NCI-H524 treated with DMSO at 0.1 percent for 48 hours (cell line): Measurements from ENCODE around the gene SEZ6L2.
"Not testable (repeated sequence)": the region's sequence is repeated elsewhere in the genome, so short reads cannot be mapped to it uniquely, and the experiment has no call there.

Experiments
- DNase-seq: peaks from one replicate; lab custom pipeline; 2025; lab: John Stamatoyannopoulos, UW

Gene SEZ6L2

DNA sequence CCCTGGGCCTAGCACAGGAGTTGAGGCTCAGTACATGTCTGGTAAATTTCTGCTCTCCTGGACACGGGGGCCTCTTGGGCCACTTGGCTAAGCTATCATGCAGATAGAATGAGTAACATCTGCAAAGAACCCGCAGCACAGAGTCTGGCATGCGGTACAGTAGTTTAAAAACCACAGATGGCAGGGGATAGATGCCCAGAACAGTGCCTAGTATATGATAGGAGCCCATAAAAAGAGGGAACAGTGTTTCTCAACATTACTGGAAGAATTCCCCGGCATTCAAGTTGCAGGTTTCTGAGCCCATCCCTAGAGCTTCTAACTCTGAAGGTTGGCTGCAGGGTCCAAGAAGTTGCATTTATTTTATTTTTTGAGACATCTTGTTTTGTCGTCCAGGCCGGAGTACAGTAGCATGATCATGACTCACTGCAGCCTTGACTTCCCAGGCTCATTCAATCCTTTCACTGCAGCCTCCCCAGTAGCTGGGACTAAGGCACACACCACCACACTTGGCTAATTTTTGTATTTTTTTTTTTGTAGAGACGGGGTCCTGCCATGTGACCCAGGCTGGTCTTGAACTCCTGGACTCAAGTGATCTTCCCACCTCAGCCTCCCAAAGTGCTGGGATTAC is 42.1 kb downstream of the SEZ6L2 start:
- no peak for DNase-seq

DNA sequence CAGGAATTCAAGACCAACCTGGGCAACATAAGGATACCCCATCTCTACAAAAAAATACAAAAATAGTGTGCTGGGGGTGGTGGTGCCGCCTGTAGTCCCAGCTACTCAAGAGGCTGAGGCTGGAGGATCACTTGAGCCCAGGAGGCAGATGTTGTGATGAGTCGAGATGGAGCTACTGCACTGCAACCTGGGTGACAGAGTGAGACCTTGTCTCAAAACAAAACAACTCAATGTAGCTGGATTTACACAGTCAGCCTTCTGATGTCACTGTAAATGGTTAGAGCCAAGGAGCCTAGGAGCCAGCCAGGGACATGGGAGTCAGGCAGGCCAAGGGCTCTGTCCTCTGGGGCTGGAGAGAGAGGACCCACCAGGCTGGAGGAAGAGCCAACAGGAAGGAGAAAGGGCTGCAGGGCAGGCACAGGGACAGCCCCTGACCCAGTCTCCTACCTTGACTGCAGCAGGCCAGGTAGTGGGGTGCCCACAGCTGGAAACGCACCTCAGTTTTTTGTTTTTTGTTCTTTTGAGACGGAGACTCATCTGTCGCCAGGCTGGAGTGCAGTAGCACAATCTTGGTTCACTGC is 44.7 kb downstream of the SEZ6L2 start:
- no peak for DNase-seq

DNA sequence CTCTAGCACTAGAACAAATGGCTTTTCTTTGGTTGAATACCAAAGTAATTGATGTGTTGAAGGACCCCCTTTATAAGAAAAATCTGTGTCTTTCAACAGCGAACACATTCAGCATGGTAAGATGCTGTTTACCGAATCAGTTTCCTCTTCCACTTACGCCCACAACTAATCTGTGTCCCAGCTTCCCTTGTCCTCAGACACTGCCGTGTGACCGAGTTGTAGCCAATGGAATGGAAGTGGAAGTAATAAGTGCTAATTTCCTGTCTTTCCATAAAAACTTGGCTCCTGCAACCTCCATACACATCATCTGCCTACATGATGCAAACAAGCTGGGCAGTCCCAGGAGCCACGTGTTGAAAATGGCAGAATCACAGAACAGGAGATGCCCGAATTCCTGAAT is 46.7 kb downstream of the SEZ6L2 start:
- no peak for DNase-seq

DNA sequence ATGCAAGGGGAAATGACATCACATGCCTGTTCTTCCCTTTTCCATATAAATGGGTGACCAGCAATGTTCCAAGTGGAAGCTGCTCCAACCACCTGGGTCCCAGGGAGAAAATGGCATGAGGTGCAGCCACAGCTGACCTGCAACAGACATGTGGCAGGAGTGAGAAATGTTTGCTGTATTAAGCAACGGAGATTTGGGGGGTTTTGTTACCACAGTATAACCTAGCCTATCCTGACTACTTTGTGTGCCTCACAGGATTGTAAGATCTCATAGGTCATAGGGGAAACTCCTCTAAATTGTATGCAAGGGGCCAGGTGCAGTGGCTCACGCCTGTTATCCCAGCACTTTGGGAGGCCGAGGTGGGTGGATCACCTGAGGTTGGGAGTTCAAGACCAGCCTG is 48.4 kb downstream of the SEZ6L2 start:
- DNase-seq = no peak

DNA sequence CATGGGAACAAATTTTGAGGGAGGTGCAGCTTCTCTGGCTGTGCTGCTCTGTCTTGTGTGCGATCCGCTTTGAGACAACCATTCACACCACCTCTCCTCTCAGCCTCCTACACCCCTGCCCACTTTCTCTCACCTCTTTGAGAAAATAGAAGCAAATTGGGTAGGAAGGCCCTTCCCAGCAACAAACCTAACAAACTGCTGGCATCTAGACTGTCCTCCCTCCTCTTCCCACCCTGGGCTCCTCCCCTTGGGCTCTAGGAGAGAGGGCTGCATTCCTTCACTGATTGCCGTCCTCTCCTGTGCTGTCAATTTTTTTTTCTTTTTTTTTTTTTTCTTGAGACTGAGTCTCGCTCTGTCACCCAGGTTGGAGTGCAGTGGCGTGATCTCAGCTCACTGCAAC is 49.8 kb downstream of the SEZ6L2 start:
- DNase-seq = no peak

DNA sequence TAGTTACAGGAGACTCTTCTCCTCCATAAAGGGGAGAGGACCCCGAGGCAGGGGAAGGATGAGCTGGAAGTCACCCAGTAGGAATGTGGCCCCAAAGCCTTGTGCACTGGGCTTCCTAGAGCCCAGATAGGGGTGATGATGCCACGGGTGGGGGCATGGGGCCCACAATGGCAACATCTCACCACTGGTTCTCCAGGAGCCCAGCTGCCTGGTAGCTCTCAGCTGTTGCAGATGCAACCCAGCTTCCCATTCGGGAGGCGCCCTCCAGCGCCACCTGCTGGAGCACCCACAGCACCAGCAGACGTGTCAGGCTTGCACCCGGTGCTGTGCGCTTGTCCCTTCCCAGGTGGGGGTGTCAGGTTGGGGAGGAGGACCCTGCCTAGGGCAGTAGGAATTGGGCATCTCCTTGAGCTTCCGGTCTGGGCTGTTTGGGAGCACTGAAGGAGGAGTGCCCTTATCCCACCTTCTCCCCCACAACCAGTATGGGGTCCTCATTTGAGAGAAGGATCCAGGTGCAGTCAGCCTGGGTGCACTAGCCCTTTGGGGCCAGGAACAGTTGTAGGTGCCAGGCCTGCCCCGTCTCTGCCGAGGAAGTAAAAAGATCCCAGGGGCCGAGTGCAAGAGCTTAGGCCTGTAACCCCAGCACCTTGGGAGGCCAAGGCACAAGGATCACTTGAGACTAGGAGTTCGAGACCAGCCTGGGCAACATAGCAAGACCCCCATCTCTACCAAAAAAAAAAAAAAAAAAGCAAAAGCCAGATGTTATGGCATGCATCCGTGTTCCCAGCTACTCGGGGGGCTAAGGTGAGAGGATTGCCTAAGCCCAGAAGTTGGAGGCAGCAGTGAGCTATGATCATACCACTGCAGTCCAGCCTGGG is 50.7 kb downstream of the SEZ6L2 start:
- no peak for DNase-seq

DNA sequence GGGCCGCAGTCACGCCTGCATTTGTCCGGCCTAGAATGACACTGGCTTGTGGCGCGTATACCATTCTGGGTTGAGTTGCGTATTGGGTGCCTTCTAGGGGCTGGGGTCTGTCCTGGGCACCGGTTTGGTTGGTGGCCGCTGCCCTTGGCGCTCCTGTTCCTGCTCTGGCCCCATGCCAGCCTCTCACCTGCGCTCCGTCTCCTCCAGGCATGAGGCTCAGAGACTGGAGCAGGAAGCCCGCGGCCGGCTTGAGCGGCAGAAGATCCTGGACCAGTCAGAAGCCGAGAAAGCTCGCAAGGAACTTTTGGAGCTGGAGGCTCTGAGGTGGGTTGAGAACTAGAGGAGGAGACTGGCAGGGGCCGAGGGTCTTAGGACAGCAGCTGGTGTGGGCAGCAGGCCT is 53.7 kb downstream of the SEZ6L2 start:
- DNase-seq = no peak

DNA sequence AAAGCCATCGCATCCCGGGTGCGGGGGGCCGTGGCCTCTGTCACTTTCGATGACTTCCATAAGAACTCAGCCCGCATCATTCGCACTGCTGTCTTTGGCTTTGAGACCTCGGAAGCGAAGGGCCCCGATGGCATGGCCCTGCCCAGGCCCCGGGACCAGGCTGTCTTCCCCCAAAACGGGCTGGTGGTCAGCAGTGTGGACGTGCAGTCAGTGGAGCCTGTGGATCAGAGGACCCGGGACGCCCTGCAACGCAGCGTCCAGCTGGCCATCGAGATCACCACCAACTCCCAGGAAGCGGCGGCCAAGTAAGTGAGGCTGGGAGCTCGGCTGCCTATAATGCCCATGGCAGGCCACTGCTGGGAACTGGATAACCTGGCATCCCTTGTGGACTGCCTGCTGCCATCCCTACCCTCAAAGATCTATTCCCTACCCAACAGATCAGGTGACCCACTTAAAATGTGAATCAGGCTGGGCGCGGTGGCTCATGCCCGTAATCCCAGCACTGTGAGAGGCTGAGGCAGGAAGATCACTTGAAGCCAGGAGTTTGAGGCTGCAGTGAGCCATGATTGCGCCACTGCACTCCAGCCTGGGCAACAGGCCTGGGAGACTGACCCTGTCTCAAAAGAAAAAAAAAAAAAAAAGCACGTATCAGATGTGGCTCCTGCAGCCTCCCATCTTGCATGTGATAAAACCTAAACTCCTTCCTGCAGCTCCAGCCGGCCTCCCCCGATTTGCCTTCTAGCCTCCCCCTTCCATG is 54.6 kb downstream of the SEZ6L2 start:
- no peak for DNase-seq

DNA sequence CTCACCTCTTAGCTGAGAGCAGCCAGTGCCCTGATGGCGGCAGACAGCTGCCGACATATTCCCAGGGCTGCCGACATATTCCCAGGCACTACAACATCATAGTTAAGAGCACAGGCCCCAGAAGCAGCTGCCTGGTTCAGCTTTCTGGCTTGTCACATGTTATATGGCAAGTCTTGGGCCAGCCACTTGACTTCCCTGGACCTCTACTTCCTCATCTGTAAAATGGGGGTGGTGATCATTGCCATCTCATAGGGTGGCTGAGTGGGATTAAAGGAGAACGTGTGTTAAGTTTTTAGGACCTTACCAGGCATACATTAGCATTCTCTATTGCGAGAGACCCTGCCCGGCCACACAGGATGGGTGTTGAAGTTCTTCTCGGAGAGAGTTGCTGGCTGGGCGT is 55.4 kb downstream of the SEZ6L2 start:
- DNase-seq = no peak

DNA sequence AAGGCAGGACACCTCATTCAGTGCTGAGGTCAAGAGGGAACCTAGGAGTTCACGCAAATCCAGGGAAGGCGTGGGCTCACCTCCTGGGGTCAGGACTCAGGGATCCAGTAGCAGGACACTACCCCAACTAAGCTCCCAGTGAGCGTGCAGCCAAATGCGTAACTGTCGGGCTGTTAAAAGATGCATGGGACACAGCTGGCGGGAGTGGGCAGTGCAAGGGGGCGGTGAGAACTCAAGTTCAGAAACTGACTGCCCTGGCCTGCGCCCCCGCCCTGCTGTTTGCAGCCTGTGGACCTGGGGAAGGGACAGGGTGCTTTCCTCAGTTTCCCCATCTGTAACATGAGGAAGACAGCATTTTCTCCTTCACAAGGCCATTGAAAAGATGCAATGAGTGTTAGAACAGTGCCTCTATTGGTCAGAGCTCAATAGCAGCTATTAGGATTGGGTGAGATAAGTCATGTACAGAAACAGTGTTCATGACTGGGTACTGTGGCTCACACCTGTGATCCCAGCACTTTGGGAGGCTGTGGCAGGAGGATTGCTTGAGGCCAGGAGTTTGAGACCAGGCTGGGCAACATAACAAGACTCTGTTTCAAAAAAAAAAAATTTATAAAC is 56.5 kb downstream of the SEZ6L2 start:
- DNase-seq = no peak

DNA sequence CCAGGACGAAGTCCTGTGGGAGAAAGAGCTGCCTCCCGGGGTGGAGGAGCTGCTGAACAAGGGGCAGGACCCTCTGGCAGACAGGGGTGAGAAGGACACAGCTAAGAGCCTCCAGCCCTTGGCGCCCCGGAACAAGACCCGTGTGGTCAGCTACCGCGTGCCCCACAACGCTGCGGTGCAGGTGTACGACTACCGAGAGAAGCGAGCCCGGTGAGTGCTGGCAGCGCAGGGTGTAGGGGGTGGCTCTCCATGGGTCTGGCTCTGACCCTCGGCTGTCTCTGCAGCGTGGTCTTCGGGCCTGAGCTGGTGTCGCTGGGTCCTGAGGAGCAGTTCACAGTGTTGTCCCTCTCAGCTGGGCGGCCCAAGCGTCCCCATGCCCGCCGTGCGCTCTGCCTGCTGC is 57.7 kb downstream of the SEZ6L2 start:
- DNase-seq = no peak

DNA sequence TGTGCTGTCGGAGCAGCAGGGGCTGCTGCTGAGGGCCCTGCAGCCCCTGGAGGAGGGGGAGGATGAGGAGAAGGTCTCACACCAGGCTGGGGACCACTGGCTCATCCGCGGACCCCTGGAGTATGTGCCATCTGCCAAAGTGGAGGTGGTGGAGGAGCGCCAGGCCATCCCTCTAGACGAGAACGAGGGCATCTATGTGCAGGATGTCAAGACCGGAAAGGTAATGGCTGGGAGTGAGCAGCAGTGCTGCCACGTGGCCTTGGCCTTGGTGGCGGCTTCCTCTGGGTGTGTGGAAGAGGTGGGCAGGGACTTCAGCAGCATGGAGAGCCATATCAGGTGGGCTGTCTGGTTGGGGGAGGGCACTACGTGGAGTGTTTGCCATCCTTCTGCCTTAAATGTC is 59.1 kb downstream of the SEZ6L2 start:
- no peak for DNase-seq

DNA sequence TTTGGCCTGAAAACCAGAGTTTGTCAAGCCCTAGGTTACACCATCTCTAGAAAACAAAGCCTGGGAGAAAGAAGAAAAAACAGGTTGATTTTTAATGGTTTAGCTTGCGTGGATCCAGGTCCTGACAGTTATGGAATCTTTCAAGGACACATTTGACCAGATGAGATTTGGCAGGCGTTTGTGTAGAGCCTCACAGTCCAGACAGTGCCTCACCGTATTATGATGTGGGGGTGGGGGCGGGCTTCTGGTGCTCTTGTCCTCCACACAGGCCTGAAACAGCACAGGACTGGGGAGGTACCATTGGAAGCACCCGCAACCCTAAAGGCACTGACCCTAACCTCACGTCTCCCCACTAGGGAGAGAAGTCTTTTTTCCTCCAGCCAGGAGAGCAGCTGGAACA is 59.5 kb downstream of the SEZ6L2 start:
- DNase-seq = no peak

DNA sequence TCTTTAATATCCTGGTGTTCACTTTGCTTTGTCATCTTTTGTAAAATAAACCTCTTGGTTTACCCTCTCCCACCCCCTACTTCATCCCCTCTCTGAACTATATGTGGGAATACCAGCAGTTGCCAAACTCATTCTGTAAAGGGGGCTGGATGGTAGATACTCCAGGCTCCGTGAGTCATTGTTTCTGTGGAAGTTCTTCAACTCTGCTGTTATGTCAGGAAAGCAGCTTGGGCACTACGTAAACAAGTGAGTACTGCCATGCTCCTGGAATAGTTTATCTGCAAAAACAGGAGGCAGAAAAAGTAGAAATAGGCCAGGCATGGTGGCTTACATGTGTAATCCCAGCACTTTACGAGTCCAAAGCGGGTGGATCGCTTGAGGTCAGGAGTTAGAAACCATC is 61.5 kb downstream of the SEZ6L2 start:
- no peak for DNase-seq

DNA sequence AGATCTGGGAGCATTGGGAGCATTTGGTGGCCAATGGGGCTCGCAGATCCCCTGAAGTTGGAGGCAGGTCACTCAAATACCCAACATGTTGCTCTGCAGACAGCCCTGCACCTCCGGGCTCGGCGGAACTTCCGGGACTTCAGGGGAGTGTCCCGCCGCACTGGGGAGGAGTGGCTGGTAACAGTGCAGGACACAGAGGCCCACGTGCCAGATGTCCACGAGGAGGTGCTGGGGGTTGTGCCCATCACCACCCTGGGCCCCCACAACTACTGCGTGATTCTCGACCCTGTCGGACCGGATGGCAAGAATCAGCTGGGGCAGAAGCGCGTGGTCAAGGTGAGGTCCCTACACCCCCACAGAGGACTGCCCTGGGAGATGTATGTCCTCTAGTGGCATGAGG is 62.7 kb downstream of the SEZ6L2 start:
- DNase-seq = no peak

DNA sequence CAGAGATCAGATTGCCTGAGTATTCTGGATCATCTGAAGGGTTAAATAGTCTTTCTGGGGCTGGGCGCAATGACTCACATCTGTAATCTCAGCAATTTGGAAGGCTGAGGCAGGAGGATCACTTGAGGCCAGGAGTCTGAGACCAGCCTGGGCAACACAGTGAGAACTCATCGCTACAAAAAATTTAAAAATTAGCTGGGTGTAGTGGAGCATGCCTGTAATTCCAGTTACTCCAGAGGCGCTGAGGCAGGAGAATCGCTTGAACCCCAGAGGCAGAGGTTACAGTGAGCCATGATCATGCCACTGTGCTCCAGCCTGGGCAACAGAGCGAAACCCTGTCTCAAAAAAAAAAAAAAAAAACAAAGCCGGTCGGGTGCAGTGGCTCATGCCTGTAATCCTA is 63.4 kb downstream of the SEZ6L2 start:
- no peak for DNase-seq

DNA sequence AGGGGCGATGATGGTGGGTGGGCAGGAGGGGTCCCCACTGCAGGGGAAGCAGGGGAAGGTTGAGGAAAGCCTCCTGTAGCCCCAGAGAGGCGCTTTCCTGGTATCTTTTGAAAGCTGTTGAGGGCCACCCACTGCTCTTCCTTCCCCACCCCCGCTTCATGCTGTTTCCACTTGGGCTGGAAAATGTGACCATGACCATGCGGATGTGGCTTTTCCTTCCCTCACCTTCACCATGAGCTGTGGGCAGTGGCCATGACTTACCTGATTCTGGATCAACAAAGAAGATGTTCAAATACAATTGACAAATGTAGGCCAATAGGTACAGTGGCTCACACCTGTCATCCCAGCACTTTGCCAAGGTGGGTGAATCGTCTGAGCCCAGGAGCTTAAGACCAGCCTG is 65.3 kb downstream of the SEZ6L2 start:
- DNase-seq = no peak

DNA sequence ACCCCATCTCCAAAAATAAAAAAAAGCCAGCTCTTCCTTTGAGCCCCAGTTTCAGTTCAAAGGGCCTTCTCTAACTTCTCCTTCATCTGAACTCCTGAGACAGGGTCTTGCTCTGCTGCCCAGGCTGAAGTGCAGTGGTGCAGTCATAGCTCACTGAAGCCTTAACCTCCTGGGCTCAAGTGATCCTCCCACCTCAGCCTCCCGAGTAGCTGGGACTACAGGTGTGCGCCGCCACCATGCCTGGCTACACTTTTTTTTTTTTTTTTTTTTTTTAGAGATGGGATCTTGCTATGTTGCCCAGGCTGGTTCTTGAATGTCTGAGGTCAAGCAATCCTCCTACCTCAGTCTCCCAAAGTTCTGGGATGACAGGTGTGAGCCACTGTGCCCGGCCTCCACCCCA is 66.1 kb downstream of the SEZ6L2 start:
- DNase-seq = not testable (repeated sequence)

DNA sequence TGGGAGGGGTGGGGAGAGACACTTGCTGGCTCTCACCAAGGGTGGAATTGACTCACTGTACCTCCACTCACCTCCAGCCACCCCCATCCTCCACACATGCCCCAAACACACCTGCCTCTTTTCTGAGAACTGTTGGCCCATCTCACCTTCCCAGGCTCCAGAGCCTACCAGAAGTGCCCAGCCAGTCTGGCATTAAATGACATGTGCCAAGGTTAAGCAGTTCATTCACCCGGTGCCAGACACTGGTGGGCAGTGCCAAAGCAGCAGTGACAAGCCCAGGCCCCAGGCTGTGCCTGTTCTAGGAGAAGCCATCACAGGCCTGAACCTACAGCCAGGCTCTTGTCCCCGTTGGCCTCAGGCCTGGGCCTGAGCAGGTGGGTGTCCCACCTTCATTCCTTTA is 67.9 kb downstream of the SEZ6L2 start:
- no peak for DNase-seq

DNA sequence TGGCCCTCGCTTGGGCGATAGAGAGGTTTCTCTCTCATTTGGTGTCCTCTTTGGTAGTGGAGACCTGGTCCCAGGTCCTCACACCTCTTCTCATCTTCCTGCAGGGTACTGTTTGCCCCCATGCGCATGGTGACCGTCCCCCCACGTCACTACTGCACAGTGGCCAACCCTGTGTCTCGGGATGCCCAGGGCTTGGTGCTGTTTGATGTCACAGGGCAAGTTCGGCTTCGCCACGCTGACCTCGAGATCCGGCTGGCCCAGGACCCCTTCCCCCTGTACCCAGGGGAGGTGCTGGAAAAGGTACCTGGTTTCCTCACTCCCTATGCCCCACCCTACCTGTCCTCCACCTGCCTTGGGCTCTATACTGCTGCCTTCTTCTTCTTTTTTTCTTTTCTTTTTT is 68.6 kb downstream of the SEZ6L2 start:
- DNase-seq = no peak

DNA sequence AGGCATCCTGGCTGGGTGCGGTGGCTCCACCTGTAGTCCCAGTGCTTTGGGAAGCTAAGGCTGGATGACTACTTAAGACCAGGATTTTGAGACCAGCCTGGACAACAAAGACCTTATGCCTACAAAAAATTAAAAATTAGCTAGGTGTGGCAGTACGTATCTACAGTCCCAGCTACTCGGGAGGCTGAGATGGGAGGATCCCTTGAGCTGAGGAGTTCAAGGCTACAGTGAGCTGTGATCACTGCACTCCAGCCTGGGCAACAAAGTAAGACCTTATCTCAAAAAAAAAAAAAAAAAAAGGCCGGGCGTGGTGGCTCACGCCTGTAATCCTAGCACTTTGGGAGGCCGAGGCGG is 73.0 kb downstream of the SEZ6L2 start:
- no peak for DNase-seq
